Measurements from ENCODE around the gene PLXND1. TPM values are rescaled to one million over a fixed set of nuclear protein-coding genes. Genes with fewer than 3 reads are reported as not detected.

Gene PLXND1
- total and polyA plus RNA-seq, 12 donors = 41.2 to 370 (median 138) TPM

GRCh38 chr3:129584631-129585030 is 21.8 kb downstream of the PLXND1 start:
- TF ChIP-seq CTCF (IDR thresholded peaks at IDR 0.05) (no peak), POLR2A (IDR thresholded peaks at IDR 0.05) (no peak)
- WGBS, 4 donors = 80 to 97% (median 94%) methylated on average over 3 of the region's 3 CpGs
- intact Hi-C loops (cut with DNase I) = no loop called here
- no peak for DNase-seq
- H3K27ac ChIP-seq = no peak overlapping the region
- H3K36me3 ChIP-seq (replicated peaks in 1 of 2) = peaks cover 0 to 53% of the 10 kb centered on the region in 2 donors
- H3K9me3 ChIP-seq (replicated peaks in 1 of 3) = no peaks in the 10 kb centered on the region
- peaks cover 6% of the 10 kb centered on the region in 2 donors for H3K4me1 ChIP-seq (replicated peaks in 1 of 2)
- H3K27me3 ChIP-seq = no peaks in the 10 kb centered on the region
- H3K4me3 ChIP-seq = no peak overlapping the region

GRCh38 chr3:129583289-129583688 is 23.2 kb downstream of the PLXND1 start:
- WGBS, 4 donors = 82 to 95% (median 93%) methylated on average over 9 of the region's 9 CpGs
- TF ChIP-seq POLR2A (IDR thresholded peaks at IDR 0.05) (no peak), CTCF (IDR thresholded peaks at IDR 0.05) (no peak)
- H3K27me3 ChIP-seq = no peaks in the 10 kb centered on the region
- no peak overlapping the region for H3K27ac ChIP-seq
- DNase-seq = no peak
- H3K4me3 ChIP-seq = no peak overlapping the region
- peaks cover 0 to 53% of the 10 kb centered on the region in 2 donors for H3K36me3 ChIP-seq (replicated peaks in 1 of 2)
- peaks cover 0 to 6% of the 10 kb centered on the region in 2 donors for H3K4me1 ChIP-seq (replicated peaks in 1 of 2)
- intact Hi-C loops (cut with DNase I) = no loop called here
- no peaks in the 10 kb centered on the region for H3K9me3 ChIP-seq (replicated peaks in 1 of 3)

- no peaks in the 10 kb centered on the region for H3K9me3 ChIP-seq (replicated peaks in 1 of 3)
- H3K4me1 ChIP-seq (replicated peaks in 1 of 2) = peaks cover under 1 to 5% of the 10 kb centered on the region in 2 donors
- WGBS, 4 donors = 74 to 89% (median 80%) methylated on average over 4 to 5 of the region's 5 CpGs
- H3K27ac ChIP-seq = no peak overlapping the region
- no peak for DNase-seq
- no peak overlapping the region for H3K4me3 ChIP-seq
- intact Hi-C loops (cut with DNase I) = no loop called here
- H3K36me3 ChIP-seq (replicated peaks in 1 of 2) = peaks cover 0 to 55% of the 10 kb centered on the region in 2 donors
- H3K27me3 ChIP-seq = no peaks in the 10 kb centered on the region
- TF ChIP-seq CTCF (IDR thresholded peaks at IDR 0.05) (no peak), POLR2A (IDR thresholded peaks at IDR 0.05) (no peak)
Measured at GRCh38 chr3:129582799-129583198, 23.7 kb downstream of the PLXND1 start.

- intact Hi-C loops (cut with DNase I) = no loop called here
- 86 to 94% (median 88%) methylated on average over 7 to 8 of the region's 8 CpGs for WGBS, 4 donors
- TF ChIP-seq POLR2A (IDR thresholded peaks at IDR 0.05) (no peak), CTCF (IDR thresholded peaks at IDR 0.05) (no peak)
- Histone ChIP-seq H3K27ac (no peak overlapping the region), H3K27me3 (no peaks in the 10 kb centered on the region), H3K4me3 (no peak overlapping the region), H3K9me3 (replicated peaks in 1 of 3) (no peaks in the 10 kb centered on the region), H3K4me1 (replicated peaks in 1 of 2) (peaks cover 0 to 12% of the 10 kb centered on the region in 2 donors), H3K36me3 (replicated peaks in 1 of 2) (peaks cover 0 to 56% of the 10 kb centered on the region in 2 donors)
- DNase-seq = no peak
Measured at GRCh38 chr3:129581623-129582022, 24.9 kb downstream of the PLXND1 start.

All from adrenal gland (tissue), 12 donors.